HepG2 (cell line): ENCODE measurements around the gene C19orf38. TPM values are rescaled to one million over a fixed set of nuclear protein-coding genes. Genes with fewer than 3 reads are reported as not detected.
A peak's percentile ranks its signal among the peaks of the same experiment; 100 is the strongest.

Experiments
- ATAC-seq: fragments of 200-7000 bp; cut with Tn5 transposase; 3 replicates; pipeline ENCODE4 v1.9.1; 2020; ENCODE audit warnings: mild to moderate bottlenecking, moderate library complexity
- BruUV-seq: library from RNA; stranded (reverse); fragments of 400-500 nt; replicated peaks from 2 replicates; lab custom pipeline; 2021; lab: Mats Ljungman, UMichigan
- CTCF ChIA-PET: fragments of 300-600 bp; formaldehyde crosslinking; extraction: SDS; loops from one replicate; lab custom pipeline; 2021; ENCODE audit warnings: low total read pairs, inconsistent platforms, low intra/inter-chr PET ratio; lab: Yijun Ruan, JAX
- POLR2A ChIA-PET: fragments of 350-600 bp; sonication (Branson Sonifier 250); formaldehyde crosslinking; loops from one replicate; lab custom pipeline; 2020; ENCODE audit warnings: antibody characterized with exemption, inconsistent platforms; lab: Yijun Ruan, JAX
- DNase-seq: peaks from one replicate; pipeline ENCODE4 v3.0.0-alpha.2; 2015; ENCODE audit warnings: low spot score
- FAIRE-seq: peaks from 3 replicates; lab custom pipeline; 2011; peaks lifted over from hg19 to GRCh38; lab: Jason Lieb, UNC
- H2AFZ ChIP-seq: one replicate; pipeline ENCODE4 v1.6.1; 2011; ENCODE audit warnings: low read length, inconsistent platforms
- H3K27ac ChIP-seq: fragments of 300-600 bp; 3 replicates; pipeline ENCODE4 v1.8.0; 2011; ENCODE audit warnings: mixed run types, mild to moderate bottlenecking, mixed read lengths, low read length, inconsistent platforms; ENCODE audit not compliant: insufficient read depth; ENCODE audit errors: extremely low read length
- H3K27me3 ChIP-seq, 2 experiments: fragments of 200-600 bp in 1 of 2; 2 replicates in 1 of 2; 3 replicates in 1 of 2; pipeline versions ENCODE4 v1.6.0 to v1.8.0; 2011; ENCODE audit warnings: low read length in 2 of 2, mild to moderate bottlenecking in 2 of 2, moderate library complexity in 2 of 2, inconsistent platforms in 1 of 2; ENCODE audit not compliant: insufficient read depth in 2 of 2, control insufficient read depth in 1 of 2
- H3K36me3 ChIP-seq, 2 experiments: fragments of 200-600 bp in 1 of 2; replicated peaks in 1 of 2; 2 replicates in 1 of 2; 3 replicates in 1 of 2; pipeline versions ENCODE4 v1.5.1 to v1.8.0; 2011; ENCODE audit warnings: low read length in 2 of 2, inconsistent platforms in 1 of 2; ENCODE audit not compliant: insufficient read depth in 2 of 2, control insufficient read depth in 1 of 2
- H3K4me1 ChIP-seq: 2 replicates; pipeline ENCODE4 v1.5.1; 2012; ENCODE audit warnings: low read length, inconsistent platforms; ENCODE audit not compliant: insufficient read depth
- H3K4me2 ChIP-seq: 2 replicates; pipeline ENCODE4 v1.6.0; 2011; ENCODE audit warnings: low read depth, low read length, inconsistent platforms
- H3K4me3 ChIP-seq, 3 experiments: fragments of 200-600 bp in 1 of 3; sonication (generic), shearing (Covaris generic) in 1 of 3; replicated peaks in 1 of 3; 2 replicates each; pipeline ENCODE4 v1.5.1; 2011 to 2016; ENCODE audit warnings: low read length in 3 of 3, inconsistent platforms in 2 of 3, low read depth in 2 of 3, mild to moderate bottlenecking in 2 of 3, control low read depth in 1 of 3, mixed read lengths in 1 of 3; ENCODE audit not compliant: insufficient read depth in 1 of 3
- H3K79me2 ChIP-seq: one replicate; pipeline ENCODE4 v1.6.1; 2011; ENCODE audit warnings: low read length, inconsistent platforms; ENCODE audit not compliant: insufficient read depth
- H3K9ac ChIP-seq: 2 replicates; pipeline ENCODE4 v1.6.0; 2011; ENCODE audit warnings: mild to moderate bottlenecking, low read depth, low read length, inconsistent platforms; ENCODE audit not compliant: insufficient read depth
- H3K9me3 ChIP-seq: 2 replicates; pipeline ENCODE4 v1.5.1; 2012; ENCODE audit warnings: mild to moderate bottlenecking, low read length
- H4K20me1 ChIP-seq: 2 replicates; pipeline ENCODE4 v1.6.0; 2011; ENCODE audit warnings: inconsistent platforms, mild to moderate bottlenecking, low read length, moderate library complexity; ENCODE audit not compliant: insufficient read depth
- CBX1 ChIP-seq: IDR thresholded peaks from one replicate; pipeline ENCODE4 v1.6.1; 2016; ENCODE audit warnings: antibody characterized with exemption, low read depth
- ELF1 ChIP-seq: sonication (generic); formaldehyde crosslinking; IDR thresholded peaks from 2 replicates; pipeline ENCODE4 v1.4.0; 2020; ENCODE audit warnings: missing genetic modification reagents
- FOXK1 ChIP-seq: sonication (generic); formaldehyde crosslinking; IDR thresholded peaks from 2 replicates; pipeline ENCODE4 v1.4.0; 2020; ENCODE audit warnings: low read depth, missing genetic modification reagents, borderline replicate concordance
- KLF11 ChIP-seq: IDR thresholded peaks from 2 replicates; pipeline ENCODE4 v1.6.1; 2016; ENCODE audit warnings: missing compliant biosample characterization
- SP1 ChIP-seq, 2 experiments: fragments of 450-650 bp in 1 of 2; sonication (generic) in 1 of 2; formaldehyde crosslinking in 1 of 2; IDR thresholded peaks; 2 replicates each; pipeline versions ENCODE4 v1.4.0 to v1.6.1; 2016 to 2020; ENCODE audit warnings: missing genetic modification reagents in 1 of 2
- TP53 ChIP-seq: sonication (generic); formaldehyde crosslinking; conservative IDR thresholded peaks from 2 replicates; pipeline ENCODE4 v1.4.0; 2020; ENCODE audit warnings: missing genetic modification reagents
- ZNF121 ChIP-seq: sonication (generic); formaldehyde crosslinking; IDR thresholded peaks from 2 replicates; pipeline ENCODE4 v1.5.0; 2020; ENCODE audit warnings: mild to moderate bottlenecking, missing genetic modification reagents
- ZNF263 ChIP-seq: sonication (generic); formaldehyde crosslinking; IDR thresholded peaks from 2 replicates; pipeline ENCODE4 v1.4.0; 2020; ENCODE audit warnings: missing genetic modification reagents
- ZNF274 ChIP-seq: sonication (generic); formaldehyde crosslinking; IDR thresholded peaks from 2 replicates; pipeline ENCODE4 v1.5.1; 2020; ENCODE audit warnings: mild to moderate bottlenecking, missing genetic modification reagents
- ZSCAN31 ChIP-seq: sonication (generic); formaldehyde crosslinking; IDR thresholded peaks from 2 replicates; pipeline ENCODE4 v1.5.0; 2020; ENCODE audit warnings: low read depth, mild to moderate bottlenecking, missing genetic modification reagents
- WGBS: methylation state at CpG from one replicate; pipeline ENCODE4 v1.1.6; 2017; ENCODE audit warnings: low lambda C conversion rate; 5-methylcytosine and 5-hydroxymethylcytosine counted together
- in situ Hi-C: cut with HindIII; loops from 2 replicates; pipeline ENCODE4 v1.10.0; 2017; ENCODE audit warnings: low pct_unique_long_range_greater_than_20kb; ENCODE audit not compliant: extremely low pct_ligation_motif_present
- intact Hi-C: fragments of 100-400 bp; cut with micrococcal nuclease; formaldehyde crosslinking; loops from one replicate; pipeline ENCODE4 v1.10.0; 2022; ENCODE audit not compliant: unreplicated experiment
- polyA plus RNA-seq, 8 experiments: library from polyadenylated mRNA; depleted of rRNA in 3 of 8; stranded (reverse) in 7 of 8; unstranded in 1 of 8; fragments of >200 nt; fragmentation: Illumina TruSeq in 4 of 8; extraction: Trizol in 4 of 8; gene quantifications; 2 replicates each; pipeline versions ENCODE4 v1.2.1 to v1.2.3, GENCODE V29; 2011 to 2016; ENCODE audit warnings: low read depth in 4 of 8, missing spikeins in 1 of 8, mixed read lengths in 1 of 8; ENCODE audit not compliant: insufficient read depth in 1 of 8
- total RNA-seq, 5 experiments: library from RNA; depleted of rRNA; stranded (reverse); fragments of >200 nt; fragmentation: Illumina TruSeq; extraction: Trizol; gene quantifications; 2 replicates each; pipeline ENCODE4 v1.2.3, GENCODE V29; 2016; ENCODE audit warnings: low read depth in 1 of 5
- TF ChIP-seq, protein P1 (sequence below): sonication (generic); formaldehyde crosslinking; IDR thresholded peaks from 2 replicates; pipeline ENCODE4 v1.8.1; 2023; ENCODE audit warnings: mild to moderate bottlenecking, missing genetic modification reagents
- TF ChIP-seq, protein P2 (sequence below): sonication (generic); formaldehyde crosslinking; IDR thresholded peaks from 2 replicates; pipeline ENCODE4 v1.4.0; 2020; ENCODE audit warnings: missing genetic modification reagents, borderline replicate concordance
- TF ChIP-seq, protein P3 (sequence below): sonication (generic); formaldehyde crosslinking; IDR thresholded peaks from 2 replicates; pipeline ENCODE4 v1.8.1; 2023; ENCODE audit warnings: mild to moderate bottlenecking, moderate library complexity, missing genetic modification reagents

The C19orf38 gene
- total and polyA plus RNA-seq, 2 of the 13 experiments (the other 11 are each of a cell fraction or from before 2014, with no cell fraction given), result 0.11 TPM; not detected in 1

DNA sequence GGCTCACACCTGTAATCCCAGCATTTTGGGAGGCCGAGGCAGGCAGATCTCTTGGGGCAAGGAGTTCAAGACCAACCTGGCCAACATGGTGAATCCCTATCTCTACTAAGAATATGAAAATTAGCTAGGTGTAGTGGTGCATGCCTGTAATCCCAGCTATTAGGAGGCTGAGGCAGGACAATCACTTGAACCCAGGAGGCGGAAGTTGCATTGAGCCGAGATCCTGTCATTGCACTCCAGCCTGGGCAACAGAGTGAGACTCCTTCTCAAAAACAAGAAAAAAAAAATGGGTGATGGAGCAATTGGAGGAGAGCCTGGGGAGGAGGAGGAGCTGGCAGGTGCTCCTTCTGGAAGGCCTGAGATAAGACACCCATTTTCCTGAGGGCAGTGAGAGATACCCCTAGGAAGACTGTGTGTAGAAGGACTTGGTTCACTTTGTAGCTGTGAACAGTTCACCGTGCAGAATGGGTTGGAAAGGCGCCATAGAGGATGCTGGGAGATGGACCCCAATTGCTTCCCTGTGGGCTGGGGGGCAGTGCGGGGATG lies 14.4 kb downstream of the C19orf38 start:
- in situ Hi-C loops (no loop called here), intact Hi-C loops (no loop called here)
- 61% methylated on average over 6 of the region's 6 CpGs for WGBS
- DNase-seq (no peak), FAIRE-seq (no peak), ATAC-seq (no peak; the same call in 2 of the 3 replicates)
- Histone ChIP-seq H2AFZ (peak overlapping the region; percentile 76), H4K20me1 (no peaks in the 10 kb centered on the region), H3K9ac (peak overlapping the region; percentile 58; the same call in 1 of the 2 replicates), H3K4me2 (peak overlapping the region; percentile 91), H3K4me3 (peak overlapping the region; percentile 26 to 68 (median 47); a peak in 5 of 6 replicates), H3K36me3 (no peaks in the 10 kb centered on the region), H3K4me1 (peaks cover 40% of the 10 kb centered on the region), H3K79me2 (no peaks in the 10 kb centered on the region), H3K27ac (no peak overlapping the region), H3K27me3 (no peaks in the 10 kb centered on the region), H3K9me3 (no peaks in the 10 kb centered on the region)
- TF ChIP-seq ZNF263 (CRISPR knock-in tag), result peak; percentile 71; the same call in 1 of the 2 replicates
- TF ChIP-seq TP53, result no peak
- peak; percentile 63 for TF ChIP-seq ZNF121
- 0 out of 2 replicates have a peak, but pooled peaks have one; percentile 13 for TF ChIP-seq ELF1 (CRISPR knock-in tag)
- ChIA-PET POLR2A (interaction anchor here (2.4 to 6.1 kb wide), 2 partner anchors 27 to 145 kb away, joined by 12 to 41 read pairs; partner anchors contain the start of genes DNM2 and TMED1), CTCF (no interaction called here)
- BruUV-seq, result no TSS peak

DNA sequence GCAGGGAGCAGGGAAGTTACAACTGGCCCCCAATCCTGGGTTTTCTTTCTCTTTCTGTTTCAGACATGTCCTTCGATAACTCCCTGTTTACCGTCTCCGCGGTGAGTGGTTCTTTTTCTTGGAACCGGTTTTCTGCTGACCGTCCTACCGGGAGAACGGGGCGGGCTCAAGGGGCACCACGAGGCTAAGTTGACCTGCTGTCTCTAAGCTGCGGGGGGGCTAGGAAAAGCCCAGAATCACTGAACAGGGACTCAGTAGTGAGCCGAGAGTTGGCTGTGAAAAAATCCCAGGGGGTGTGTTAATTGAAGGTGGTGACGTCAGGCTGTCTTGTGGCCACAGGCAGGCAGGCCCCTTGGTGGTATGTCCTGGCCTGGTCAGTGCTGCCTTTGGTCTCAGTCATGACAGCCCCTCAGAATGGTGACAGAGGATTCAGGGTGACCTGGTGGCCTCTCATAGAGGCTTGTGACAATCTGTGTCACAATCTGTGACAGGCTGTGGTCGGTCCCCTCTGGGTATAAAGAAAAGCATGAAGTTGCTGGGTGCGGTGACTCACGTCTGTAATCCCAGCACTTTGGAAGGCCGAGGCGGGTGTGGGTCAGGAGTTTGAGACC lies 15.0 kb downstream of the C19orf38 start:
- in situ Hi-C loops (no loop called here), intact Hi-C loops (no loop called here)
- DNase-seq, result peak; percentile 56
- peak; percentile 51 for ATAC-seq
- no peak for FAIRE-seq
- Histone ChIP-seq H3K27ac (no peak overlapping the region), H3K4me3 (peak overlapping the region; percentile 26 to 68 (median 47); a peak in 5 of 6 replicates), H3K9me3 (no peaks in the 10 kb centered on the region), H3K36me3 (no peaks in the 10 kb centered on the region), H3K4me1 (peaks cover 40% of the 10 kb centered on the region), H4K20me1 (no peaks in the 10 kb centered on the region), H3K79me2 (no peaks in the 10 kb centered on the region), H2AFZ (peak overlapping the region; percentile 76), H3K27me3 (no peaks in the 10 kb centered on the region), H3K4me2 (peak overlapping the region; percentile 91), H3K9ac (peak overlapping the region; percentile 58)
- BruUV-seq, result no TSS peak
- ChIA-PET CTCF (no interaction called here), POLR2A (interaction anchor here (2.4 to 6.1 kb wide), 2 partner anchors 27 to 145 kb away, joined by 12 to 41 read pairs; partner anchors contain the start of genes DNM2 and TMED1)
- 5% methylated on average over 16 of the region's 18 CpGs for WGBS
- TF ChIP-seq ZNF274 (CRISPR knock-in tag) (no peak), FOXK1 (CRISPR knock-in tag) (no peak), KLF11 (no peak), CBX1 (no peak), SP1 (IDR thresholded peaks at IDR 0.05) (no peak), SP1 (CRISPR knock-in tag; IDR thresholded peaks at IDR 0.05) (no peak), ZSCAN31 (CRISPR knock-in tag) (0 out of 2 replicates have a peak, but pooled peaks have one; percentile 29)
- TF ChIP-seq, protein P1, sequence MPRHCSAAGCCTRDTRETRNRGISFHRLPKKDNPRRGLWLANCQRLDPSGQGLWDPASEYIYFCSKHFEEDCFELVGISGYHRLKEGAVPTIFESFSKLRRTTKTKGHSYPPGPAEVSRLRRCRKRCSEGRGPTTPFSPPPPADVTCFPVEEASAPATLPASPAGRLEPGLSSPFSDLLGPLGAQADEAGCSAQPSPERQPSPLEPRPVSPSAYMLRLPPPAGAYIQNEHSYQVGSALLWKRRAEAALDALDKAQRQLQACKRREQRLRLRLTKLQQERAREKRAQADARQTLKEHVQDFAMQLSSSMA, result no peak
- TF ChIP-seq, protein P2, sequence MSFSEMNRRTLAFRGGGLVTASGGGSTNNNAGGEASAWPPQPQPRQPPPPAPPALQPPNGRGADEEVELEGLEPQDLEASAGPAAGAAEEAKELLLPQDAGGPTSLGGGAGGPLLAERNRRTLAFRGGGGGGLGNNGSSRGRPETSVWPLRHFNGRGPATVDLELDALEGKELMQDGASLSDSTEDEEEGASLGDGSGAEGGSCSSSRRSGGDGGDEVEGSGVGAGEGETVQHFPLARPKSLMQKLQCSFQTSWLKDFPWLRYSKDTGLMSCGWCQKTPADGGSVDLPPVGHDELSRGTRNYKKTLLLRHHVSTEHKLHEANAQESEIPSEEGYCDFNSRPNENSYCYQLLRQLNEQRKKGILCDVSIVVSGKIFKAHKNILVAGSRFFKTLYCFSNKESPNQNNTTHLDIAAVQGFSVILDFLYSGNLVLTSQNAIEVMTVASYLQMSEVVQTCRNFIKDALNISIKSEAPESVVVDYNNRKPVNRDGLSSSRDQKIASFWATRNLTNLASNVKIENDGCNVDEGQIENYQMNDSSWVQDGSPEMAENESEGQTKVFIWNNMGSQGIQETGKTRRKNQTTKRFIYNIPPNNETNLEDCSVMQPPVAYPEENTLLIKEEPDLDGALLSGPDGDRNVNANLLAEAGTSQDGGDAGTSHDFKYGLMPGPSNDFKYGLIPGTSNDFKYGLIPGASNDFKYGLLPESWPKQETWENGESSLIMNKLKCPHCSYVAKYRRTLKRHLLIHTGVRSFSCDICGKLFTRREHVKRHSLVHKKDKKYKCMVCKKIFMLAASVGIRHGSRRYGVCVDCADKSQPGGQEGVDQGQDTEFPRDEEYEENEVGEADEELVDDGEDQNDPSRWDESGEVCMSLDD (CRISPR knock-in tag), result no peak
- TF ChIP-seq, protein P3, sequence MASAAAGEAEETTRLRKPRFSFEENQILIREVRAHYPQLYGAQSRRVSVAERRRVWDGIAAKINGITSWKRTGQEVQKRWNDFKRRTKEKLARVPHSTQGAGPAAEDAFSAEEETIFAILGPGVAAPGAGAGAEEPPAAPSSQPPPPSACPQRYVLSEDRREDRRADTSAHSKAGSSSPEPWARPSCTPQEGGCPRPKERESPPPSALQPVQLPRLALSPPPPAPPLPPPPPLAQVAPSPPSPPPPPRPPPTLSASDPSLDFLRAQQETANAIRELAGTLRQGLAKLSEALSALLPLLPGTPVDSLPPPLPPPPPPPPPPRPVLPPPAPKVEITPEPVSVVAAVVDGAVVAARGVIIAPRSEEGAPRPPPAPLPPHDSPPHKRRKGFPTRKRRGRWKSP (CRISPR knock-in tag), result no peak
